AG04450 (cell line): ENCODE measurements around the gene MPRIP. TPM values are rescaled to one million over a fixed set of nuclear protein-coding genes. Genes with fewer than 3 reads are reported as not detected.

Source experiments
- CTCF ChIA-PET: fragments of 300-600, 350-600 bp; formaldehyde crosslinking; extraction: SDS; loops from one replicate; lab custom pipeline; 2022; ENCODE audit warnings: antibody characterized with exemption, inconsistent platforms; lab: Charles Lee
- POLR2A ChIA-PET: fragments of 350-600 bp; formaldehyde crosslinking; extraction: SDS; loops from one replicate; lab custom pipeline; 2021; ENCODE audit warnings: antibody characterized with exemption, inconsistent platforms; lab: Yijun Ruan, JAX
- DNase-seq: peaks from one replicate; pipeline ENCODE4 v3.0.0-alpha.2; 2011; ENCODE audit warnings: low read depth, low spot score
- H3K27ac ChIP-seq: one replicate; pipeline ENCODE4 v1.5.1; 2012; ENCODE audit warnings: low read depth, low read length, control low read depth
- H3K27me3 ChIP-seq: one replicate; pipeline ENCODE4 v1.6.0; 2012; ENCODE audit warnings: low read length; ENCODE audit not compliant: control insufficient read depth, insufficient read depth
- H3K4me3 ChIP-seq: 2 replicates; pipeline ENCODE4 v1.5.1; 2011; ENCODE audit warnings: mild to moderate bottlenecking, low read depth, low read length, control low read depth
- H3K9me3 ChIP-seq: 2 replicates; pipeline ENCODE4 v1.5.1; 2012; ENCODE audit warnings: low read length; ENCODE audit not compliant: control insufficient read depth, insufficient read depth
- CTCF ChIP-seq: IDR thresholded peaks from 2 replicates; pipeline ENCODE4 v1.5.1; 2011; ENCODE audit warnings: low read depth, low read length, control low read depth, inconsistent platforms
- polyA plus RNA-seq: library from polyadenylated mRNA; depleted of rRNA; stranded (reverse); fragments of >200 nt; gene quantifications from 2 replicates; pipeline ENCODE4 v1.2.3, GENCODE V29; 2011

Gene MPRIP
- polyA plus RNA-seq, 1 experiment, result 95.0 TPM

DNA sequence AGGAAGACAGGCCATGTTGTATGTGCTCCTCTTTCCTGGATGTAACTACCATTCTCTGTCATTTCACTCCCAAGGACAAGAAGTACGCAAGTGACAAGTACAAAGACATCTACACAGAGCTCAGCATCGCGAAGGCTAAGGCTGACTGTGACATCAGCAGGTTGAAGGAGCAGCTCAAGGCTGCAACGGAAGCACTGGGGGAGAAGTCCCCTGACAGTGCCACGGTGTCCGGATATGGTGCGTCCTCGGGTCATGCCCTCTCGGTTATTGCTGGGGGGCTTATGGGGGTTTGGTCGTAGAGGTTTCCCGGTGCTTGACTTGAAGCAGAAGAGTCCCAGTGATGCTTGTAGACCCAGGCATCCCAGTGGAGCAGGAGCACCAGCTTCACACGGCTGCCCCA lies 134.9 kb downstream of the MPRIP start:
- POLR2A ChIA-PET, result interaction anchor here (0.7 to 1.5 kb wide), 2 partner anchors 15 to 42 kb away, joined by 3 to 4 read pairs; no protein-coding TSS in a partner anchor
- CTCF ChIA-PET, result no interaction called here
- Histone ChIP-seq H3K27ac (no peak overlapping the region), H3K9me3 (no peaks in the 10 kb centered on the region; the same call in 1 of the 2 replicates), H3K4me3 (no peak overlapping the region), H3K27me3 (no peaks in the 10 kb centered on the region)
- DNase-seq, result no peak
- TF ChIP-seq CTCF, result no peak

DNA sequence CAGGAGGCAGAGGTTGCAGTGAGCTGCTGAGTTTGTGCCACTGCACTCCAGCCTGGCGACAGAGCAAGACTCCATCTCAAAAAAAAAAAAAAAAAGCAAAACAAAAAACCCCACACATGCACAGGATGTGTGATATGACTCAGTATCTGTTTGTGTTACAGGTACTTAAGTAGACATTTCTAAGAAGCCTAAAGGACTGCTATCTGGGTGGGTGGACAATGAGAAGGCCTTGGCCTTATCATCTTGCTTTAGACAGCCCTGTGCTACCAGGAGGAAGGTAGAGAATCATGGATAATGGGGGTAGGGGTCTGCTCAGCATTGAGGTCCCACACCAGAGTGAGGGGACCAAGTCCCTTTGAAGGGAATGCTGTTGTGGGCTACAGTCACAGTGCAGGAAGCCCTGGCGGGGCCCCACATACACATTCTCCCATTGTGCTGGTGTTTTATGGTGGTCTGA lies 137.1 kb downstream of the MPRIP start:
- Histone ChIP-seq H3K9me3 (no peaks in the 10 kb centered on the region; the same call in 1 of the 2 replicates), H3K27ac (no peak overlapping the region), H3K4me3 (no peak overlapping the region), H3K27me3 (no peaks in the 10 kb centered on the region)
- no peak for TF ChIP-seq CTCF
- no peak for DNase-seq
- POLR2A ChIA-PET, result interaction anchor here (0.5 kb wide), 1 partner anchor 16 kb away, joined by 4 read pairs; no protein-coding TSS in a partner anchor
- CTCF ChIA-PET, result no interaction called here

DNA sequence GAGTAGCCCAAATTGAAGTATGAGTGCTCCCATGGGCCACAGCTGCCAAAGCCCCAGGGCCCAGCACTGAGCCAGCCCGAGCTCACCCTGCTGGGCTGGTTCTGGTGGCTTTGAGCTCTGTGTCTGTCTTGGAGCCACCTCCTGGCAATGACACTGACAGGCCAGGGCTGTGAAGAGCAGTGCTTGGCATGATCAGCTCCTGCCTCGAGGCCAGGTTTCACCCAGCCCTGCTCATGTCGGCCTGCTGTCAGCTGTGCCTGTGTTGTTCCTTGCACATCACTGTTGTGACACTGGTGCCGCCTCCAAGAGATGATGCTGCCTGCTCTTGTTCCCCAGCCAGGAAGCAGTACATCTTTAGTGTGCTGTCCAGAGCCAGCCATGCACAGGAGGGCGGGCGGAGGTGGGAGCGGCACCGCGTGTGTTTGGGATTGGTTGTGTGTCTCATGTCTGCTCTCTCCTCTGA lies 137.9 kb downstream of the MPRIP start:
- no peak for TF ChIP-seq CTCF
- H3K27ac ChIP-seq, result no peak overlapping the region
- H3K4me3 ChIP-seq, result no peak overlapping the region
- DNase-seq, result no peak
- H3K27me3 ChIP-seq, result no peaks in the 10 kb centered on the region
- POLR2A ChIA-PET, result interaction anchor here (0.5 kb wide), 1 partner anchor 17 kb away, joined by 4 read pairs; no protein-coding TSS in a partner anchor
- CTCF ChIA-PET, result no interaction called here
- H3K9me3 ChIP-seq, result no peaks in the 10 kb centered on the region; the same call in 1 of the 2 replicates

DNA sequence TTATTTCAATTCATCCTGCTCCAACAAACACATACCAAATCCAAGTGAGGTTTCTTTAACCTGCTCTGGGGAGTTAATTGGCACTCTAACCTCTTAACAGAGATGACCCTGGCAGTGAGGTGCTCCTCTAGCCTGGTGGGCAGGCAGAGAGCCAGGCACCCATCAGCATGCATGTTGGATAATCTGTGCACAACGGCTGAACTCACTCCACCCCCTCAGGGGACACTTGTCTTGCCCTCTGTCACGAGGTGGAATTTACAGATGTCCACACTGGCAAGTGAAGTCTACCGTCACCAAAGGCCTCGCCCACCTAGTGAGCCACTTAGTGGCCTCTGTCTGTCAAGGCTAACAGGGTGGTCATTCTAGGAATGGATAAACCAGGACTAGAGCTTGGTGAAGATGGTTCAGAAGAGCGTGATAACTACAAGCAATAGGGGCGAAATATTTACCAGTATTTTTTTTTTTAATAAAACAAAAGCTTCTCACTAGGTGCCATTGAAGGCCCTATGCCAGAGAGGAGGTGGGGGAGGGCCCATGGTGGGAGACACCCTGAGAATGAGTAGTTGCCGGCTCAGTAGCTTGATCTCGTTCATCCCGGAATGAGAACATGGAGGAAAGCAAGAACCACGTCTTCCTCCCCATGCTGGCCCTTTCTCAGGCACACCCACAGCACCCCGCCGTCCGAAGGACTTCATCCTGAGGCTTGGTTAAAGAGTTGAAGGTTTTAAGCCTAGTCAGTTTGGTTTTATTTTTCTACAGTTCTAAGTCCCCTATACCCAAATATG lies 138.7 kb downstream of the MPRIP start:
- ChIA-PET POLR2A (no interaction called here), CTCF (no interaction called here)
- no peak for TF ChIP-seq CTCF
- Histone ChIP-seq H3K27me3 (no peaks in the 10 kb centered on the region), H3K9me3 (no peaks in the 10 kb centered on the region; the same call in 1 of the 2 replicates), H3K4me3 (no peak overlapping the region), H3K27ac (no peak overlapping the region)
- no peak for DNase-seq
